H1 (cell line): ENCODE results near the gene VSIG10L. TPM values are rescaled to one million over a fixed set of nuclear protein-coding genes. Genes with fewer than 3 reads are reported as not detected.
A peak's percentile ranks its signal among the peaks of the same experiment; 100 is the strongest.

Experiments
- ASH2L ChIP-seq: fragments of 200-600, 300-600 bp; sonication (generic); IDR thresholded peaks from one replicate; pipeline ENCODE4 v1.7.1; 2017; ENCODE audit warnings: low read length
- BRCA1 ChIP-seq: IDR thresholded peaks from 2 replicates; pipeline ENCODE4 v1.6.1; 2012; ENCODE audit warnings: low read depth, low read length, improper control_type of control experiment
- CHD1 ChIP-seq: IDR thresholded peaks from 2 replicates; pipeline ENCODE4 v1.6.1; 2012; ENCODE audit warnings: low read depth, low read length, improper control_type of control experiment
- CHD7 ChIP-seq: fragments of 300-600 bp; sonication (generic); IDR thresholded peaks from 2 replicates; pipeline ENCODE4 v1.7.1; 2012; ENCODE audit warnings: low read length, moderate library complexity, mild to moderate bottlenecking, inconsistent platforms; ENCODE audit not compliant: insufficient replicate concordance
- CREB1 ChIP-seq: IDR thresholded peaks from 2 replicates; pipeline ENCODE4 v1.6.1; 2012; ENCODE audit warnings: inconsistent platforms
- EGR1 ChIP-seq: IDR thresholded peaks from 2 replicates; pipeline ENCODE4 v1.6.1; 2011; ENCODE audit warnings: low read depth, low read length, borderline replicate concordance
- EZH2 ChIP-seq: fragments of 200-600 bp; sonication (generic); IDR thresholded peaks from 2 replicates; pipeline ENCODE4 v1.7.1; 2012; ENCODE audit warnings: low read depth, mild to moderate bottlenecking, moderate library complexity, low read length, inconsistent platforms; ENCODE audit not compliant: severe bottlenecking
- FOSL1 ChIP-seq: IDR thresholded peaks from 2 replicates; pipeline ENCODE4 v1.6.1; 2011; ENCODE audit warnings: mild to moderate bottlenecking, low read depth, low read length, moderate library complexity; ENCODE audit not compliant: insufficient read depth
- MAX ChIP-seq: IDR thresholded peaks from 2 replicates; pipeline ENCODE4 v1.6.1; 2012; ENCODE audit warnings: inconsistent platforms
- POLR2A ChIP-seq, 2 experiments: IDR thresholded peaks; 1 replicate in 1 of 2; 2 replicates in 1 of 2; pipeline ENCODE4 v1.6.1; 2011; ENCODE audit warnings: low read depth in 2 of 2, low read length in 2 of 2, mild to moderate bottlenecking in 2 of 2; ENCODE audit errors: control extremely low read depth in 1 of 2
- SIRT6 ChIP-seq: IDR thresholded peaks from one replicate; pipeline ENCODE4 v1.7.1; 2012; ENCODE audit warnings: low read length, inconsistent platforms
- SP4 ChIP-seq: IDR thresholded peaks from 2 replicates; pipeline ENCODE4 v1.6.1; 2012; ENCODE audit warnings: low read length, inconsistent platforms
- polyA plus RNA-seq, 7 experiments: library from polyadenylated mRNA; depleted of rRNA in 3 of 7; stranded (reverse) in 5 of 7; unstranded in 2 of 7; fragments of >200 nt in 5 of 7; fragments of 200-250 nt in 2 of 7; gene quantifications; 1 replicate in 5 of 7; 2 replicates in 1 of 7; 4 replicates in 1 of 7; pipeline versions ENCODE4 v1.2.1 to v1.2.3, GENCODE V29; 2011 to 2013; ENCODE audit warnings: missing spikeins in 2 of 7, mixed read lengths in 2 of 7
- total RNA-seq: library from RNA; stranded (reverse); fragmentation: NEBNext Ultra II Directional; extraction: Animal tissue kit (Norgen Biotek cat#: 25700); gene quantifications from 2 replicates; pipeline ENCODE4 v1.2.1, GENCODE V29; 2021
- TF ChIP-seq, protein P1 (sequence below): IDR thresholded peaks from 2 replicates; pipeline ENCODE4 v1.6.1; 2011; ENCODE audit warnings: low read depth, mild to moderate bottlenecking, low read length; ENCODE audit not compliant: insufficient read depth

The VSIG10L gene
- total and polyA plus RNA-seq, 2 of the 8 experiments (the other 6 are each of a cell fraction or from before 2014, with no cell fraction given): 10.3 to 10.4 TPM

DNA sequence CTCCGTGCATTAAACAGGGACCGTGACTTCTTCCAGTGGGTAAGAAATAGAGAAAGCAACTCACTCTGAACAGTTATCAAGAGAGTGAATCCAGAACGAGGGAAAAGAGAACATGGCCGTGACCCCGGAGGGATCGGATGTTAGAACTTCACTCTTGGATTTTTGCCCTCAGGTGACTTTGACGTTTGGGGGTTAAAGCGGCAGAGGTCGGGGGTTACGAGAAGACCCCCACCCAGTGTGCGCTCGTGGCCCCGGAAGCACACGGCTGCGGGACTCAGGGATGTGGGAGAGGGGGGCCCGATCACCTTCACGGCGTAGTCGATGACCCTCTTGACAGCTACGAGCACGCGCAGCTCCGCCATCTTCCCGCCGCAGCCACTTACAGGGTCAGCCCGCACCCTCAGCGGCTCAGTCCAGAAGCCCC lies 24.0 kb upstream of the VSIG10L start, which contains the start of gene ETFB (continued):
- no peak for TF ChIP-seq EZH2
- TF ChIP-seq POLR2A (IDR thresholded peaks at IDR 0.05; ENCODE audit: control extremely low read depth in 1 of 2, low read depth in 2 of 2, low read length in 2 of 2): no peak; a peak in 1 of 3 replicates
- TF ChIP-seq SP4: no peak
- TF ChIP-seq CHD1: no peak
- no peak for TF ChIP-seq CREB1
- TF ChIP-seq MAX: peak; percentile 90
- no peak for TF ChIP-seq FOSL1
- no peak for TF ChIP-seq BRCA1
- no peak for TF ChIP-seq EGR1
- TF ChIP-seq ASH2L: peak; percentile 71
- no peak for TF ChIP-seq CHD7
- TF ChIP-seq SIRT6: no peak
- TF ChIP-seq, protein P1, sequence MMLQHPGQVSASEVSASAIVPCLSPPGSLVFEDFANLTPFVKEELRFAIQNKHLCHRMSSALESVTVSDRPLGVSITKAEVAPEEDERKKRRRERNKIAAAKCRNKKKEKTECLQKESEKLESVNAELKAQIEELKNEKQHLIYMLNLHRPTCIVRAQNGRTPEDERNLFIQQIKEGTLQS: no peak
